NK-92 (cell line): ENCODE data around the gene TDRD7.

Experiments
- DNase-seq: peaks from one replicate; lab custom pipeline; 2025; ENCODE audit not compliant: unreplicated experiment; lab: John Stamatoyannopoulos, UW

The TDRD7 gene

GRCh38 chr9:97387936-97388684, 23.8 kb upstream of the TDRD7 start:
- no peak for DNase-seq

GRCh38 chr9:97388721-97389238, 23.1 kb upstream of the TDRD7 start:
- no peak for DNase-seq

GRCh38 chr9:97389249-97389648, 22.6 kb upstream of the TDRD7 start:
- DNase-seq, result no peak

GRCh38 chr9:97390791-97391406, 21.0 kb upstream of the TDRD7 start:
- DNase-seq, result no peak

GRCh38 chr9:97394881-97395280, 17.0 kb upstream of the TDRD7 start:
- DNase-seq, result no peak

- no peak for DNase-seq
Measured at GRCh38 chr9:97395745-97396144, 16.2 kb upstream of the TDRD7 start.

- no peak for DNase-seq
Measured at GRCh38 chr9:97396256-97396655, 15.6 kb upstream of the TDRD7 start.

- no peak for DNase-seq
Measured at GRCh38 chr9:97397220-97397619, 14.7 kb upstream of the TDRD7 start.

- no peak for DNase-seq
Measured at GRCh38 chr9:97398999-97399758, 12.7 kb upstream of the TDRD7 start.

GRCh38 chr9:97403746-97404316, 8.1 kb upstream of the TDRD7 start:
- DNase-seq, result no peak

- no peak for DNase-seq
Measured at GRCh38 chr9:97405551-97405950, 6.3 kb upstream of the TDRD7 start.

- DNase-seq, result no peak
Measured at GRCh38 chr9:97406620-97407177, 5.2 kb upstream of the TDRD7 start.

- no peak for DNase-seq
Measured at GRCh38 chr9:97408562-97408961, 3.3 kb upstream of the TDRD7 start.

GRCh38 chr9:97411440-97411788, 482 bp upstream of the TDRD7 start:
- DNase-seq, result no peak

- DNase-seq, result no peak
Measured at GRCh38 chr9:97412626-97413385, 910 bp downstream of the TDRD7 start.

- DNase-seq, result no peak
Measured at GRCh38 chr9:97413462-97413861, 1.6 kb downstream of the TDRD7 start.

- DNase-seq, result no peak
Measured at GRCh38 chr9:97415146-97415545, 3.2 kb downstream of the TDRD7 start.

- DNase-seq, result no peak
Measured at GRCh38 chr9:97418880-97419279, 7.0 kb downstream of the TDRD7 start.

- no peak for DNase-seq
Measured at GRCh38 chr9:97419309-97419867, 7.5 kb downstream of the TDRD7 start.

GRCh38 chr9:97425336-97425972, 13.6 kb downstream of the TDRD7 start:
- DNase-seq, result no peak
